ENCODE measurements around the gene SLC22A5. TPM values are rescaled to one million over a fixed set of nuclear protein-coding genes. Genes with fewer than 3 reads are reported as not detected.

The SLC22A5 gene
- polyA plus RNA-seq, 2 of the 4 experiments (the other 2 are of a cell fraction), result 27.4 to 35.3 TPM

DNA sequence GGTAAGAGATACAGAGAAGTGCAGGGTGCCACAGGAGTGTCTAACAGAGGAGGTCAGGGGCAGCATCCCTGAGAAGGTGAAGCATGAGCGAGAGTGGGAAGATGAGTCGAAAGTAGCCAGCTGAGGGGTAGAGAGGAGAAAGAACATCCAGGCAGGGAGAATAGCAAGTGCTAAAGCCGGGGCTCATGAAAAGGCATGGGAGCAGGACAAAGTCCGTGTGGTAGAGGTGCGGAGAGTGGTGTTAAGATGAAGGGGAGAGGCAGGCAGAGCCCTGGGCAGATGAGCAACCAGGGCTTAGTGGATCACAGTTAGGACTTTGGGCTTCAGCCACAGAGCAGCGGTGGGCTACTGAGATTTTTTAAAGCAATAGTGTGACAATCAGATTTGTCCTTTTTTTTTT, 10.5 kb downstream of the SLC22A5 start:
- ChIA-PET CTCF (interaction anchor here (2.3 to 9.4 kb wide), 4 partner anchors 11 to 503 kb away, joined by 6 to 98 read pairs (median 17); partner anchors contain the start of gene SLC22A5), POLR2A (no interaction called here)
- no peaks in the 10 kb centered on the region for H3K9me3 ChIP-seq
- no peak overlapping the region for H3K4me3 ChIP-seq
- peaks cover 9% of the 10 kb centered on the region; the same call in 2 of the 3 replicates for H3K4me1 ChIP-seq
- TF ChIP-seq, protein P1, sequence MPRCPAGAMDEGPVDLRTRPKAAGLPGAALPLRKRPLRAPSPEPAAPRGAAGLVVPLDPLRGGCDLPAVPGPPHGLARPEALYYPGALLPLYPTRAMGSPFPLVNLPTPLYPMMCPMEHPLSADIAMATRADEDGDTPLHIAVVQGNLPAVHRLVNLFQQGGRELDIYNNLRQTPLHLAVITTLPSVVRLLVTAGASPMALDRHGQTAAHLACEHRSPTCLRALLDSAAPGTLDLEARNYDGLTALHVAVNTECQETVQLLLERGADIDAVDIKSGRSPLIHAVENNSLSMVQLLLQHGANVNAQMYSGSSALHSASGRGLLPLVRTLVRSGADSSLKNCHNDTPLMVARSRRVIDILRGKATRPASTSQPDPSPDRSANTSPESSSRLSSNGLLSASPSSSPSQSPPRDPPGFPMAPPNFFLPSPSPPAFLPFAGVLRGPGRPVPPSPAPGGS (IDR thresholded peaks at IDR 0.05), result no peak
- TF ChIP-seq GATA3 (IDR thresholded peaks at IDR 0.05; ENCODE audit: borderline replicate concordance) (no peak), HOXB5 (CRISPR knock-in tag; IDR thresholded peaks at IDR 0.05) (no peak), NFE2L2 (conservative IDR thresholded peaks at IDR 0.05; ENCODE audit: low read length) (no peak), EHF (CRISPR knock-in tag; IDR thresholded peaks at IDR 0.05) (no peak), FOSB (CRISPR knock-in tag; IDR thresholded peaks at IDR 0.05) (no peak), HDAC2 (IDR thresholded peaks at IDR 0.05) (no peak), ZSCAN20 (CRISPR knock-in tag; IDR thresholded peaks at IDR 0.05) (no peak), KDM5A (IDR thresholded peaks at IDR 0.05) (no peak), ESRRA (IDR thresholded peaks at IDR 0.05; ENCODE audit: borderline replicate concordance, low read length) (no peak), RAD21 (conservative IDR thresholded peaks at IDR 0.05 in 1 of 2, IDR thresholded peaks at IDR 0.05 in 1 of 2) (no peak), SMC3 (IDR thresholded peaks at IDR 0.05) (no peak)
- TF ChIP-seq, protein P2, sequence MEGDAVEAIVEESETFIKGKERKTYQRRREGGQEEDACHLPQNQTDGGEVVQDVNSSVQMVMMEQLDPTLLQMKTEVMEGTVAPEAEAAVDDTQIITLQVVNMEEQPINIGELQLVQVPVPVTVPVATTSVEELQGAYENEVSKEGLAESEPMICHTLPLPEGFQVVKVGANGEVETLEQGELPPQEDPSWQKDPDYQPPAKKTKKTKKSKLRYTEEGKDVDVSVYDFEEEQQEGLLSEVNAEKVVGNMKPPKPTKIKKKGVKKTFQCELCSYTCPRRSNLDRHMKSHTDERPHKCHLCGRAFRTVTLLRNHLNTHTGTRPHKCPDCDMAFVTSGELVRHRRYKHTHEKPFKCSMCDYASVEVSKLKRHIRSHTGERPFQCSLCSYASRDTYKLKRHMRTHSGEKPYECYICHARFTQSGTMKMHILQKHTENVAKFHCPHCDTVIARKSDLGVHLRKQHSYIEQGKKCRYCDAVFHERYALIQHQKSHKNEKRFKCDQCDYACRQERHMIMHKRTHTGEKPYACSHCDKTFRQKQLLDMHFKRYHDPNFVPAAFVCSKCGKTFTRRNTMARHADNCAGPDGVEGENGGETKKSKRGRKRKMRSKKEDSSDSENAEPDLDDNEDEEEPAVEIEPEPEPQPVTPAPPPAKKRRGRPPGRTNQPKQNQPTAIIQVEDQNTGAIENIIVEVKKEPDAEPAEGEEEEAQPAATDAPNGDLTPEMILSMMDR (IDR thresholded peaks at IDR 0.05), result no peak
- TF ChIP-seq, protein P3, sequence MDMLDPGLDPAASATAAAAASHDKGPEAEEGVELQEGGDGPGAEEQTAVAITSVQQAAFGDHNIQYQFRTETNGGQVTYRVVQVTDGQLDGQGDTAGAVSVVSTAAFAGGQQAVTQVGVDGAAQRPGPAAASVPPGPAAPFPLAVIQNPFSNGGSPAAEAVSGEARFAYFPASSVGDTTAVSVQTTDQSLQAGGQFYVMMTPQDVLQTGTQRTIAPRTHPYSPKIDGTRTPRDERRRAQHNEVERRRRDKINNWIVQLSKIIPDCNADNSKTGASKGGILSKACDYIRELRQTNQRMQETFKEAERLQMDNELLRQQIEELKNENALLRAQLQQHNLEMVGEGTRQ (IDR thresholded peaks at IDR 0.05), result no peak
- TF ChIP-seq, protein P4, sequence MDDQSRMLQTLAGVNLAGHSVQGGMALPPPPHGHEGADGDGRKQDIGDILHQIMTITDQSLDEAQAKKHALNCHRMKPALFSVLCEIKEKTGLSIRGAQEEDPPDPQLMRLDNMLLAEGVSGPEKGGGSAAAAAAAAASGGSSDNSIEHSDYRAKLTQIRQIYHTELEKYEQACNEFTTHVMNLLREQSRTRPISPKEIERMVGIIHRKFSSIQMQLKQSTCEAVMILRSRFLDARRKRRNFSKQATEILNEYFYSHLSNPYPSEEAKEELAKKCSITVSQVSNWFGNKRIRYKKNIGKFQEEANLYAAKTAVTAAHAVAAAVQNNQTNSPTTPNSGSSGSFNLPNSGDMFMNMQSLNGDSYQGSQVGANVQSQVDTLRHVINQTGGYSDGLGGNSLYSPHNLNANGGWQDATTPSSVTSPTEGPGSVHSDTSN (IDR thresholded peaks at IDR 0.05), result no peak
- TF ChIP-seq, protein P5, sequence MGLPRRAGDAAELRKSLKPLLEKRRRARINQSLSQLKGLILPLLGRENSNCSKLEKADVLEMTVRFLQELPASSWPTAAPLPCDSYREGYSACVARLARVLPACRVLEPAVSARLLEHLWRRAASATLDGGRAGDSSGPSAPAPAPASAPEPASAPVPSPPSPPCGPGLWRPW (IDR thresholded peaks at IDR 0.05), result no peak
- TF ChIP-seq, protein P6, sequence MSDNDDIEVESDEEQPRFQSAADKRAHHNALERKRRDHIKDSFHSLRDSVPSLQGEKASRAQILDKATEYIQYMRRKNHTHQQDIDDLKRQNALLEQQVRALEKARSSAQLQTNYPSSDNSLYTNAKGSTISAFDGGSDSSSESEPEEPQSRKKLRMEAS (IDR thresholded peaks at IDR 0.05), result no peak
- ATAC-seq (no peak), FAIRE-seq (no peak), DNase-seq (ENCODE audit: low read depth in 1 of 2, low spot score in 1 of 2) (no peak)
- no peak overlapping the region for H3K4me2 ChIP-seq
- no peak overlapping the region for H3K27ac ChIP-seq
- 96% methylated on average over 6 of the region's 6 CpGs for WGBS (ENCODE audit: missing lambda C conversion rate)

DNA sequence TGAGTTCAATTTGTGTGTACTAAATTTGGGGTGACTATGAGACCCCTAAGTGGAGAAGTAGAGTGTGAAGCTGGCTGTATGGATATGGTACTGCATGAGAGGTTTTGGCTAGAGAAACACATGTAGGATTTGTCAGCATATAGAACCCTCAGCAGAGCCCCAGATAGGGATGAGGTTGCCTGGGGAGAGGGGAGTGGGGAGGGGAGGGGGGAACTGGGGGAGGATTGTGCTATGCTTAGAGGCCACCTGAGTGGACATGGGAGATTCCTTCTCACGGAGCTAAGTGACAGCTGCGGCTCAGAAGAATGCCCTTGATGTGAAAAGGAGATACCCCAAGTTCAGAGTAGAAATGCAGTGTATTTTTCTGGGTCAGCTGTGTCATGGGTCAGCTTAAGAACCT, 11.2 kb downstream of the SLC22A5 start:
- Histone ChIP-seq H3K4me1 (peaks cover 16% of the 10 kb centered on the region), H3K4me2 (no peak overlapping the region), H3K27ac (no peak overlapping the region), H3K9me3 (no peaks in the 10 kb centered on the region), H3K4me3 (no peak overlapping the region)
- ATAC-seq, result no peak
- TF ChIP-seq JUN (IDR thresholded peaks at IDR 0.05) (no peak), HOXB13 (CRISPR knock-in tag; IDR thresholded peaks at IDR 0.05; ENCODE audit: low read depth) (no peak), ZSCAN20 (CRISPR knock-in tag; IDR thresholded peaks at IDR 0.05) (no peak), EHMT2 (IDR thresholded peaks at IDR 0.05; ENCODE audit: low read depth) (no peak), HDAC2 (IDR thresholded peaks at IDR 0.05) (no peak), HOXB5 (CRISPR knock-in tag; IDR thresholded peaks at IDR 0.05) (no peak), RCOR1 (IDR thresholded peaks at IDR 0.05; ENCODE audit: low read depth, low read length) (no peak)
- TF ChIP-seq, protein P7, sequence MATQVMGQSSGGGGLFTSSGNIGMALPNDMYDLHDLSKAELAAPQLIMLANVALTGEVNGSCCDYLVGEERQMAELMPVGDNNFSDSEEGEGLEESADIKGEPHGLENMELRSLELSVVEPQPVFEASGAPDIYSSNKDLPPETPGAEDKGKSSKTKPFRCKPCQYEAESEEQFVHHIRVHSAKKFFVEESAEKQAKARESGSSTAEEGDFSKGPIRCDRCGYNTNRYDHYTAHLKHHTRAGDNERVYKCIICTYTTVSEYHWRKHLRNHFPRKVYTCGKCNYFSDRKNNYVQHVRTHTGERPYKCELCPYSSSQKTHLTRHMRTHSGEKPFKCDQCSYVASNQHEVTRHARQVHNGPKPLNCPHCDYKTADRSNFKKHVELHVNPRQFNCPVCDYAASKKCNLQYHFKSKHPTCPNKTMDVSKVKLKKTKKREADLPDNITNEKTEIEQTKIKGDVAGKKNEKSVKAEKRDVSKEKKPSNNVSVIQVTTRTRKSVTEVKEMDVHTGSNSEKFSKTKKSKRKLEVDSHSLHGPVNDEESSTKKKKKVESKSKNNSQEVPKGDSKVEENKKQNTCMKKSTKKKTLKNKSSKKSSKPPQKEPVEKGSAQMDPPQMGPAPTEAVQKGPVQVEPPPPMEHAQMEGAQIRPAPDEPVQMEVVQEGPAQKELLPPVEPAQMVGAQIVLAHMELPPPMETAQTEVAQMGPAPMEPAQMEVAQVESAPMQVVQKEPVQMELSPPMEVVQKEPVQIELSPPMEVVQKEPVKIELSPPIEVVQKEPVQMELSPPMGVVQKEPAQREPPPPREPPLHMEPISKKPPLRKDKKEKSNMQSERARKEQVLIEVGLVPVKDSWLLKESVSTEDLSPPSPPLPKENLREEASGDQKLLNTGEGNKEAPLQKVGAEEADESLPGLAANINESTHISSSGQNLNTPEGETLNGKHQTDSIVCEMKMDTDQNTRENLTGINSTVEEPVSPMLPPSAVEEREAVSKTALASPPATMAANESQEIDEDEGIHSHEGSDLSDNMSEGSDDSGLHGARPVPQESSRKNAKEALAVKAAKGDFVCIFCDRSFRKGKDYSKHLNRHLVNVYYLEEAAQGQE (IDR thresholded peaks at IDR 0.05), result no peak
- no peak for DNase-seq (ENCODE audit: low read depth in 1 of 2, low spot score in 1 of 2)
- ChIA-PET POLR2A (no interaction called here), CTCF (interaction anchor here (2.3 to 9.4 kb wide), 4 partner anchors 12 to 502 kb away, joined by 6 to 98 read pairs (median 17); partner anchors contain the start of gene SLC22A5)
- WGBS (ENCODE audit: missing lambda C conversion rate), result 100% methylated on average over 2 of the region's 2 CpGs
- no peak for FAIRE-seq
